Measurements from ENCODE around the gene CD84.

DNA sequence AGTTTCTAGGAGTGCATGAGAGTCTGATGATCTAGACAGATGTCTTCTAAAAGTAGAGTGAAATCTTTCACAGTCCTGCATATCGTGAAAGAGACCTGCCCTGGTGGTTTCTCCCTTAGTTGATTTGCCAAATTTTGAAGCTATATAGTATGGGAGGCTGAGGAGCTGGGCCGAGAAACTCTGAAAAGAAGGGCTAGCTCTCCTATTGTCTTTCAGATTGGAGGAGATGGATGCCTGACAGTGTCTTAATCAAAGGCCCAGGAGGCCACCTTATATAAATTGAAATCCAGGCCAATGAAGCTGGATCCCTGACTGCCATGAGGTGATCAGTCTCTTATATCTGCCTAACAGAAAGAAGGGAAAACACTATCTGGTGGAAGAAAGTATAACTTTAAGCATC is 18.4 kb upstream of the CD84 start:
- TF ChIP-seq, protein P1, sequence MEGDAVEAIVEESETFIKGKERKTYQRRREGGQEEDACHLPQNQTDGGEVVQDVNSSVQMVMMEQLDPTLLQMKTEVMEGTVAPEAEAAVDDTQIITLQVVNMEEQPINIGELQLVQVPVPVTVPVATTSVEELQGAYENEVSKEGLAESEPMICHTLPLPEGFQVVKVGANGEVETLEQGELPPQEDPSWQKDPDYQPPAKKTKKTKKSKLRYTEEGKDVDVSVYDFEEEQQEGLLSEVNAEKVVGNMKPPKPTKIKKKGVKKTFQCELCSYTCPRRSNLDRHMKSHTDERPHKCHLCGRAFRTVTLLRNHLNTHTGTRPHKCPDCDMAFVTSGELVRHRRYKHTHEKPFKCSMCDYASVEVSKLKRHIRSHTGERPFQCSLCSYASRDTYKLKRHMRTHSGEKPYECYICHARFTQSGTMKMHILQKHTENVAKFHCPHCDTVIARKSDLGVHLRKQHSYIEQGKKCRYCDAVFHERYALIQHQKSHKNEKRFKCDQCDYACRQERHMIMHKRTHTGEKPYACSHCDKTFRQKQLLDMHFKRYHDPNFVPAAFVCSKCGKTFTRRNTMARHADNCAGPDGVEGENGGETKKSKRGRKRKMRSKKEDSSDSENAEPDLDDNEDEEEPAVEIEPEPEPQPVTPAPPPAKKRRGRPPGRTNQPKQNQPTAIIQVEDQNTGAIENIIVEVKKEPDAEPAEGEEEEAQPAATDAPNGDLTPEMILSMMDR (IDR thresholded peaks at IDR 0.05): no peak
- TF ChIP-seq POLR2A (IDR thresholded peaks at IDR 0.05): no peak
